ENCODE measurements around the gene CYP4F12.
"Not testable (repeated sequence)": the region's sequence is repeated elsewhere in the genome, so short reads cannot be mapped to it uniquely, and the experiment has no call there.

The CYP4F12 gene

DNA sequence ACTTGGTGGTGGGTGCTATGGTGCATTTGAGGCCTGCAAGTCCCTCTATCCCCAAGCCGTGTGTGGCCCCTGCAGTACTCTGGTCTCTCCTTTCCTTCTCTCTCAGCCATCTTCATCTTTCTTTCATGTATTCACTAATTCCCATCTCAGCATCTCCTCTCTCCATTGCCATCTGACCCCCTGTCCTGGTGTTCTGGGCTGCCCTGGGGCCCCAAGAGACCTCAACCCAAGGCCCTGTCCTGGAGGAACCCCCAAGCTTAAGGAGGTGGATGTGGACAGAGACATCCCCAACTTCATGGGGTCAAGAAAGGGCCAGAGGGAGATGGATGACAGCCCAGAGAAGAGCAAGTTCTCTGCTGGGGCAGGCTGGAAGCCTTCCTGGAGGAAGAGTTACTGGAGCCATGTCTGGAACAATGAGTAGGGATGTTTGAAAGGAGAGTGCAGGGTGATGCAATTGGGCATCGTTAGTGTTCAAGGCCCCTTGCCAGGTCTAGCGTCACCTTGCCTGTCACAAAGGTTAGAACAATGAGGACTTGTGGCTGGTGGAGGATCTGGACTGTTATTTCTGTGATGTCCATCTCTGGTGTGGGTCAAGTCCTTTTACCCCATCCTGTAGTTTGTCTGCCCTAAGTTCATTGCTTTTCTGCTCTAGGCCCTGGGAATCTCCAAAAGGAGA is 28.7 kb upstream of the CYP4F12 start:
- Histone ChIP-seq H3K36me3 (ENCODE audit: control insufficient read depth in 1 of 2, insufficient read depth in 2 of 2, low read length in 2 of 2) (no peaks in the 10 kb centered on the region), H2BK5ac (ENCODE audit: low read depth, low read length, poor library complexity) (no peak overlapping the region), H4K12ac (ENCODE audit: low read depth, low read length) (no peak overlapping the region), H3K9ac (ENCODE audit: low read length) (no peak overlapping the region), H3K27ac (ENCODE audit: low read depth, low read length) (no peak overlapping the region), H3K79me1 (ENCODE audit: low read length) (no peaks in the 10 kb centered on the region), H3K18ac (ENCODE audit: low read length) (no peak overlapping the region), H3K9me3 (ENCODE audit: insufficient read depth, low read depth, low read length) (peaks cover 69% of the 10 kb centered on the region), H3K4me2 (ENCODE audit: low read length) (no peak overlapping the region), H3K4me3 (ENCODE audit: low read depth, low read length) (no peak overlapping the region), H3K23ac (ENCODE audit: low read length) (no peak overlapping the region), H2BK12ac (ENCODE audit: low read length) (no peak overlapping the region), H2AK5ac (ENCODE audit: low read length) (no peak overlapping the region), H2AFZ (ENCODE audit: insufficient read depth, low read length, poor library complexity) (no peak overlapping the region), H3K4me1 (ENCODE audit: control insufficient read depth in 1 of 2, insufficient read depth in 2 of 2, low read length in 2 of 2) (no peaks in the 10 kb centered on the region), H3K14ac (ENCODE audit: low read length) (no peak overlapping the region), H4K8ac (ENCODE audit: low read depth, low read length) (no peak overlapping the region), H2BK120ac (ENCODE audit: insufficient read depth, low read length, poor library complexity) (no peak overlapping the region), H3K4ac (ENCODE audit: low read depth, low read length) (no peak overlapping the region), H4K91ac (ENCODE audit: low read depth, low read length) (no peak overlapping the region), H3K27me3 (ENCODE audit: insufficient read depth, low read length) (no peaks in the 10 kb centered on the region), H3K79me2 (ENCODE audit: control insufficient read depth, insufficient read depth, low read length, poor library complexity) (no peaks in the 10 kb centered on the region)
- no CpG with 5 or more reads among the region's 3 CpGs for WGBS (ENCODE audit: extremely low coverage, insufficient coverage, insufficient read length)
- no peak for DNase-seq

- Histone ChIP-seq H2BK12ac (ENCODE audit: low read length) (no peak overlapping the region), H3K79me1 (ENCODE audit: low read length) (no peaks in the 10 kb centered on the region), H3K36me3 (ENCODE audit: control insufficient read depth in 1 of 2, insufficient read depth in 2 of 2, low read length in 2 of 2) (no peaks in the 10 kb centered on the region), H3K18ac (ENCODE audit: low read length) (no peak overlapping the region), H4K8ac (ENCODE audit: low read depth, low read length) (no peak overlapping the region), H3K27me3 (ENCODE audit: insufficient read depth, low read length) (no peaks in the 10 kb centered on the region), H3K4ac (ENCODE audit: low read depth, low read length) (no peak overlapping the region), H3K79me2 (ENCODE audit: control insufficient read depth, insufficient read depth, low read length, poor library complexity) (no peaks in the 10 kb centered on the region), H4K91ac (ENCODE audit: low read depth, low read length) (no peak overlapping the region), H3K23ac (ENCODE audit: low read length) (no peak overlapping the region), H3K4me2 (ENCODE audit: low read length) (no peak overlapping the region), H4K12ac (ENCODE audit: low read depth, low read length) (no peak overlapping the region), H3K9ac (ENCODE audit: low read length) (no peak overlapping the region), H3K9me3 (ENCODE audit: insufficient read depth, low read depth, low read length) (peaks cover 67% of the 10 kb centered on the region), H2AFZ (ENCODE audit: insufficient read depth, low read length, poor library complexity) (no peak overlapping the region), H2BK5ac (ENCODE audit: low read depth, low read length, poor library complexity) (no peak overlapping the region), H3K27ac (ENCODE audit: low read depth, low read length) (no peak overlapping the region), H3K4me3 (ENCODE audit: low read depth, low read length) (no peak overlapping the region), H2BK120ac (ENCODE audit: insufficient read depth, low read length, poor library complexity) (no peak overlapping the region), H3K14ac (ENCODE audit: low read length) (no peak overlapping the region), H3K4me1 (ENCODE audit: control insufficient read depth in 1 of 2, insufficient read depth in 2 of 2, low read length in 2 of 2) (no peaks in the 10 kb centered on the region), H2AK5ac (ENCODE audit: low read length) (no peak overlapping the region)
- no peak for DNase-seq
- WGBS (ENCODE audit: extremely low coverage, insufficient coverage, insufficient read length), result no CpG with 5 or more reads among the region's 3 CpGs
Observed at GRCh38 chr19:15644816-15645215, 28.1 kb upstream of the CYP4F12 start.

DNA sequence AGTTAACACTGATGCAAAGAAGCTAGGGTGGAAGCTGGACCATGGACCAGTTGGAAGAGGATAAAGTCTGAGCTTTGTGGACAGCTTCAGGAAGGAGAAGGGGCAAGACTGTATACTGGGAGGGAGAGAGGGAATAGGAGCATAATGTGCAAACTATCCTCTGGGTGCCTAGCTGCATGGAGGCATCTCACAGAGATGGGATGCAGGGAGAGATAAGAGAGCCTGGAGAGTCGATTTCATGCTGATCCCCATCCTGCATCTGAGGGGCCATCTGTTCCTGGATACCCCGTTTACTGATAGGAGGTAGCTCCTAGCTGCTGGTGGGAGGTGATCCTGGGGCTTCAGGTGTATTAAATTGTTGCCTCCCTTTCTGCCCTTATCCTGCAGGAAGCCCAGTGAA is 23.4 kb upstream of the CYP4F12 start:
- no peak overlapping the region for H3K4ac ChIP-seq (ENCODE audit: low read depth, low read length)
- no peak overlapping the region for H4K8ac ChIP-seq (ENCODE audit: low read depth, low read length)
- no peak overlapping the region for H3K4me3 ChIP-seq (ENCODE audit: low read depth, low read length)
- no peak overlapping the region for H3K9ac ChIP-seq (ENCODE audit: low read length)
- no peak overlapping the region for H2BK5ac ChIP-seq (ENCODE audit: low read depth, low read length, poor library complexity)
- no peak overlapping the region for H3K18ac ChIP-seq (ENCODE audit: low read length)
- no peaks in the 10 kb centered on the region for H3K79me1 ChIP-seq (ENCODE audit: low read length)
- H4K12ac ChIP-seq (ENCODE audit: low read depth, low read length), result no peak overlapping the region
- H3K4me2 ChIP-seq (ENCODE audit: low read length), result no peak overlapping the region
- no peak overlapping the region for H4K91ac ChIP-seq (ENCODE audit: low read depth, low read length)
- no peaks in the 10 kb centered on the region for H3K79me2 ChIP-seq (ENCODE audit: control insufficient read depth, insufficient read depth, low read length, poor library complexity)
- no peaks in the 10 kb centered on the region for H3K27me3 ChIP-seq (ENCODE audit: insufficient read depth, low read length)
- H2BK120ac ChIP-seq (ENCODE audit: insufficient read depth, low read length, poor library complexity), result no peak overlapping the region
- H3K36me3 ChIP-seq (ENCODE audit: control insufficient read depth in 1 of 2, insufficient read depth in 2 of 2, low read length in 2 of 2), result no peaks in the 10 kb centered on the region
- peaks cover 47% of the 10 kb centered on the region for H3K9me3 ChIP-seq (ENCODE audit: insufficient read depth, low read depth, low read length)
- WGBS (ENCODE audit: extremely low coverage, insufficient coverage, insufficient read length), result no CpG with 5 or more reads among the region's 2 CpGs
- H3K14ac ChIP-seq (ENCODE audit: low read length), result no peak overlapping the region
- H3K4me1 ChIP-seq (ENCODE audit: control insufficient read depth in 1 of 2, insufficient read depth in 2 of 2, low read length in 2 of 2), result no peaks in the 10 kb centered on the region
- no peak overlapping the region for H2BK12ac ChIP-seq (ENCODE audit: low read length)
- no peak overlapping the region for H2AFZ ChIP-seq (ENCODE audit: insufficient read depth, low read length, poor library complexity)
- H3K23ac ChIP-seq (ENCODE audit: low read length), result no peak overlapping the region
- no peak for DNase-seq
- H2AK5ac ChIP-seq (ENCODE audit: low read length), result no peak overlapping the region
- no peak overlapping the region for H3K27ac ChIP-seq (ENCODE audit: low read depth, low read length)

GRCh38 chr19:15650123-15650522 is 22.8 kb upstream of the CYP4F12 start:
- not testable (repeated sequence) for H3K36me3 ChIP-seq (ENCODE audit: control insufficient read depth in 1 of 2, insufficient read depth in 2 of 2, low read length in 2 of 2); H2AK5ac ChIP-seq (ENCODE audit: low read length); H3K27ac ChIP-seq (ENCODE audit: low read depth, low read length); H2BK120ac ChIP-seq (ENCODE audit: insufficient read depth, low read length, poor library complexity); H4K8ac ChIP-seq (ENCODE audit: low read depth, low read length); H3K79me1 ChIP-seq (ENCODE audit: low read length); H2BK5ac ChIP-seq (ENCODE audit: low read depth, low read length, poor library complexity); H3K4me2 ChIP-seq (ENCODE audit: low read length); H3K9ac ChIP-seq (ENCODE audit: low read length); H3K14ac ChIP-seq (ENCODE audit: low read length); H3K4ac ChIP-seq (ENCODE audit: low read depth, low read length); H3K79me2 ChIP-seq (ENCODE audit: control insufficient read depth, insufficient read depth, low read length, poor library complexity); H4K12ac ChIP-seq (ENCODE audit: low read depth, low read length); H3K4me3 ChIP-seq (ENCODE audit: low read depth, low read length); DNase-seq; H3K18ac ChIP-seq (ENCODE audit: low read length); H3K23ac ChIP-seq (ENCODE audit: low read length); H3K27me3 ChIP-seq (ENCODE audit: insufficient read depth, low read length); H3K4me1 ChIP-seq (ENCODE audit: control insufficient read depth in 1 of 2, insufficient read depth in 2 of 2, low read length in 2 of 2); H2AFZ ChIP-seq (ENCODE audit: insufficient read depth, low read length, poor library complexity); H2BK12ac ChIP-seq (ENCODE audit: low read length); H4K91ac ChIP-seq (ENCODE audit: low read depth, low read length)
- H3K9me3 ChIP-seq (ENCODE audit: insufficient read depth, low read depth, low read length), result peaks cover 45% of the 10 kb centered on the region

All from trophoblast cell (in vitro differentiated cells and primary cell).